Posterior cingulate gyrus (tissue), 11 donors: ENCODE data around the gene RNU4-1.
"Not testable (repeated sequence)": the region's sequence is repeated elsewhere in the genome, so short reads cannot be mapped to it uniquely, and the experiment has no call there.

ENCODE experiments used
- DNase-seq, 10 donors: peaks; one replicate each; pipeline versions ENCODE4 v3.0.0 to v3.0.0-alpha.2; 2020 to 2021; ENCODE audit warnings: mixed read lengths in 3 of 10
- intact Hi-C: fragments of 100-400 bp; cut with DNase I; formaldehyde crosslinking; loops from one replicate; pipeline ENCODE4 v1.15.1; 2023

Gene RNU4-1

GRCh38 chr12:120292661-120293531, at the start of gene RNU4-1:
Gene RNU4-1, minus strand, starts transcription at chr12:120293237.
- DNase-seq = peak; percentile 39 to 94 (median 60)
- intact Hi-C loops = no loop called here

DNA sequence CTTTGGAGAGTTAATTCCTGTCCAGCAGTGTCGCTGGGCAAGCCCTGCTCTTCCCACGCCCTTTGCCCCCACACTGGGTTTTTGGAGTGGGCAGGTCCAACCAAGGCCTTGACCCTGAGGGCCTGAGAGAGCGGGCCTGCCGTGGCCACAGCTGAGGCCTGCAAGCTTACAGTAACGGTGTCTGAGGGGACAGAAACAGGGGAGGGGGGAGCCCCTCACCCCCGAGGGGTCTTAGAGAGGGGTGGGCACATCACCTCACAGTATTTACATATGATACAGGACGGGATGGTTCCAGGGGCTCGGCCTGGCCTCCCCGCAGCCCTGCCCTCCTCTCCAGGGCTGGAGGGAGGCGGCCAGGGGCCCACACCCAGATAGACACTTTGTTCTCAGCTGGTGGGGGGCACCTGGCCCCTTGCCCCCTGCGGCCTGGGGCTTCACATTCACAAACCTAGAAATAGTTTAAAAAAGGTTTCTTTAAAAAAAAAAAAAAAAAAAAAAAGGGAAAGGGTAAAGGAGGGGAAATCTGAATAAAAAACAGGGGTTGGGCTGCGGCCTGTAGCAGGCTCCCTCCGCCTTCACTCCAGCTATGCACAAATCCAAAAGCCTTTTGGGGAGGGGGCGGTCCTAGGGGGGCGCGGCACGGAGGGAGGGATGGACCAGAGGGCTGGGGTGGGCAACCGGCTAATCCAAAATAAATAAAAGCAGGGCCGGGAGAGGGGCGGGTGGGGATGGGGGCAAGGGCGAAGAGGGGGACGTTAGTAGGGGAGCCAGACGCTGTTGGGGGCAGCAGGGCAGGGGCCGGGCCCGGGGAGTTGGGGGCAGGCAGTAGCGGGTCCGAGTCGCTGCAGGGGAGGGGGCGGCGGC, 49.4 kb upstream of the RNU4-1 start:
- intact Hi-C loops = no loop called here
- peak in 3 of 10 donors; percentile 25 to 59 (median 57) for DNase-seq

DNA sequence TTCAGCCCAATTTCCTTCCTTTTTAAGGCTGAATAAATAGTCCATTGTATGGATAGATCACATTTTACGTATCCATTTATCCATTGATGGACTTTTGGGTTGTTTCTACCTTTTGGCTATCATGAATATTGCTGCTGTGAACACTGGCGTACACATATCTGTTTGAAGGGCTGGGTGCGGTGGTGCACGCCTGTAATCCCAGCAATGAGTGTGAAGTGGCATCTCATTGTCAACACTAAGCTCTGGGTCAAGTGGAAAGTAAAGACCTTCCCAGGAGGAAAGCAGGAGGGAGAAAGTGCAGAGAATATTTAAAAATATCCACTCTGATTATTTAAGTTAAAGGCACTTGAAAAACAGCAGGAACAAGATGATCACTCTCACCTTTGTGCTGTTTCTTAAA, 46.2 kb upstream of the RNU4-1 start:
- intact Hi-C loops = no loop called here
- peak in 1 of 10 donors; percentile 12 for DNase-seq

- DNase-seq = peak in 1 of 10 donors; percentile 13
- intact Hi-C loops = no loop called here
Measured at GRCh38 chr12:120337730-120338129, 44.7 kb upstream of the RNU4-1 start.

DNA sequence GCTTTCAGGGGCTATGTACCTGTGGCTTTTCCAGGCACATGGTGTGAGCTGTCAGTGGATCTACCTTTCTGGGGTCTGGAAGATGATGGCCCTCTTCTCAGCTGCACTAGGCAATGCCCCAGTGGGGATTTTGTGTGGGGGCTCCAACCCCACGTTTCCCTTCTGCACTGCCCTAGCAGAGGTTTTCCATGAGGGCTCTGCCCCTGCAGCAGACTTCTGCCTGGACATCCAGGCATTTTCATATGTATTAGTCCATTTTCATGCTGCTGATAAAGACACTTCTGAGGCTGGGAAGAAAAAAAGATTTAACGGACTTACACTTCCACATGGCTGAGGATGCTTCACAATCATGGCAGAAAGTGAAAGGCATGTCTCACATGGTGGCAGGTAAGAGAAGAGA, 43.4 kb upstream of the RNU4-1 start:
- DNase-seq, intact Hi-C loops: not testable (repeated sequence)

- DNase-seq = peak in 7 of 10 donors; percentile 19 to 86 (median 35)
- intact Hi-C loops = not testable (repeated sequence)
Measured at GRCh38 chr12:120335447-120335846, 42.4 kb upstream of the RNU4-1 start.

- peak in 2 of 10 donors; percentile 17 to 57 for DNase-seq
Measured at GRCh38 chr12:120332523-120332922, 39.5 kb upstream of the RNU4-1 start.

DNA sequence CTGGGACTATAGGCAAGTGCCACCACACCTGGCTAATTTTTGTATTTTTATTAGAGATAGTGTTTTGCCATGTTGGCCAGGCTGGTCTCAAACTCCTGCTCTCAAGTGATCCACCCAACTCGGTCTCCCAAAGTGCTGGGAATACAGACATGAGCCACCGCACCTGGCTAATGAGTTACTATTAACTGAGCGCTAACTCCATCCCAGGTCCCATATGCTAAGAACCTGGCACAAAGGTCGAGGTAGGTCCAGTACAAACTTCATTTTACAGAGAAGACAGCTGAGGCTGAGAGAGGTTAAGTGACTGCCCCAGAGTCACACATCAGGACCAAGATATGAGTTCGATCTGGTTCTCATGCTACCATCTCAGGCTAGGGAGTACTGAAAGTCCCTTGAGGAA, 39.0 kb upstream of the RNU4-1 start:
- peak in 2 of 10 donors; percentile 16 to 43 for DNase-seq
- intact Hi-C loops = no loop called here

More at GRCh38 chr12:120332523-120332922, 39.5 kb upstream of the RNU4-1 start:
- intact Hi-C loops = no loop called here

DNA sequence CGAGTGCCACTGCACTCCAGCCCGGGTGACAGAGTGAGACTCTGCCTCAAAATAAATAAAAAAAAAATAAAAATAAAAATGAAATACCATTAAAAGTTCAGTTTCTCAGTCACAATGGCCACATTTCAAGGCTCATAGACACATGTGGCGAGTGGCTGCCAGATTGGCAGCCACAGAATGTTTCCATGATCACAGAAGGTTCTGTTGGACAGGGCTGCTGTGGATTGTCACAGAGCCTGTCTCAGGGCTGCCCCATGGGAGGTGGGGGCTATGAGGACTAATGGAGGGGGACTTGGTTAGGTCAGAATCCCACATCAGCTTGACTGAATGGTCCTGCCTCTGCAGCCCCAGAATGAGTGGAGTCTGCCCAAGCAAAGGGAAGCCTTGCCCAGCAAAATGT, 38.4 kb upstream of the RNU4-1 start:
- intact Hi-C loops = no loop called here
- peak in 3 of 10 donors; percentile 14 to 23 (median 19) for DNase-seq

GRCh38 chr12:120328228-120328627, 35.2 kb upstream of the RNU4-1 start:
- intact Hi-C loops = loop anchor here (10.0 kb wide), 1 partner anchor 107 kb away; the partner anchor contains the start of gene COX6A1
- no peak for DNase-seq

DNA sequence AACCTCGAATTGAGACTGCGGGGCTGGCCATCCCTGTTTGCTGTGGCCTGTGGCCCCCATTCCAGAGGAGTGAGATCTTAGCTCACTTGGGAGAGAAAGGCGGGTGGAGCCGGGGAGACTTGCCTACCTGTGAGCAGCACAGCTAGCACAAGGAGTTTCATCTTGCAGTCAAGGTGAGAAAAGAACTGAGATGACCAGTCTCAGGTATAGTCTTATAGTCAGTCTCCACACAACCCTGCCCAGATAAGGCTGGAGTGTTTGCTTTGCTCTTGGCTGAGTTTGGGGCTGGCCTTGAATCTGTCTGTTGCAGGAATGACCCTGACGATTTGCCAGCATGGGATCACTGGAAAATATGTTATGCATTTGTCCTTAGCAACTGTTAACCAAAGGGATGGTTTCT, 34.6 kb upstream of the RNU4-1 start, which contains the start of gene PLA2G1B:
TSS of gene PLA2G1B (minus strand) at position 187 of the 400 bp plus-strand sequence. CDS start at position 161, 26 bp downstream.
- intact Hi-C loops = loop anchor here (10.0 kb wide), 1 partner anchor 107 kb away; the partner anchor contains the start of gene COX6A1
- peak in 1 of 10 donors; percentile 18 for DNase-seq

DNA sequence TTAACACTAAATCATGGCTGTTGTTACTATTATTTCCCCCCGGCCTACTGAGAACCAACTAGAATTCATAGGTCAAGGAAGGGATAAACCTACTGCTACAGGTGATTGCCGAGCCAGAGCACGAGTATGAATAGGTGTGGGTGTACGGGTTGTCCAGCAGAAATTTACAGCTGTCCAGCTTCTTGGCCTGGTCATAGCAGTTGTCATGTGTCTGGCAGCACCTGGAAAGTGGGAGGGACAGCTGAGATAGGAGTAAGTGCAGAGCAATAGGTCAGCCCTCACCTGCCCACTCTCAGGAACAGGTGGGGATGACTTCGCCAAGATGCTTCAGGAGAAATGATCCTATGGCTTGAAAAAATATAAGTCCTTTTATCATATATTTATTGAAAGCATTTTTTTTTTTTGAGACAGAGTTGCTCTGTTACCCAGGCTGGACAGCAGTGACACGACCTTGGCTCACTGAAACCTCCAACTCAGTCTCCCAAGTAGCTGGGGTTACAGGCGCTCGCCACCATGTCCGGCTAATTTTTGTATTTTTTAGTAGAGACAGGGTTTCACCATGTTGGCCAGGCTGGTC, 31.9 kb upstream of the RNU4-1 start:
- intact Hi-C loops = loop anchor here (10.0 kb wide), 1 partner anchor 110 kb away; the partner anchor contains the start of gene COX6A1
- DNase-seq = peak in 1 of 10 donors; percentile 24

- peak in 1 of 10 donors; percentile 2 for DNase-seq
- intact Hi-C loops = loop anchor here (10.0 kb wide), 1 partner anchor 111 kb away; the partner anchor contains the start of gene COX6A1
Measured at GRCh38 chr12:120323772-120324171, 30.7 kb upstream of the RNU4-1 start.

DNA sequence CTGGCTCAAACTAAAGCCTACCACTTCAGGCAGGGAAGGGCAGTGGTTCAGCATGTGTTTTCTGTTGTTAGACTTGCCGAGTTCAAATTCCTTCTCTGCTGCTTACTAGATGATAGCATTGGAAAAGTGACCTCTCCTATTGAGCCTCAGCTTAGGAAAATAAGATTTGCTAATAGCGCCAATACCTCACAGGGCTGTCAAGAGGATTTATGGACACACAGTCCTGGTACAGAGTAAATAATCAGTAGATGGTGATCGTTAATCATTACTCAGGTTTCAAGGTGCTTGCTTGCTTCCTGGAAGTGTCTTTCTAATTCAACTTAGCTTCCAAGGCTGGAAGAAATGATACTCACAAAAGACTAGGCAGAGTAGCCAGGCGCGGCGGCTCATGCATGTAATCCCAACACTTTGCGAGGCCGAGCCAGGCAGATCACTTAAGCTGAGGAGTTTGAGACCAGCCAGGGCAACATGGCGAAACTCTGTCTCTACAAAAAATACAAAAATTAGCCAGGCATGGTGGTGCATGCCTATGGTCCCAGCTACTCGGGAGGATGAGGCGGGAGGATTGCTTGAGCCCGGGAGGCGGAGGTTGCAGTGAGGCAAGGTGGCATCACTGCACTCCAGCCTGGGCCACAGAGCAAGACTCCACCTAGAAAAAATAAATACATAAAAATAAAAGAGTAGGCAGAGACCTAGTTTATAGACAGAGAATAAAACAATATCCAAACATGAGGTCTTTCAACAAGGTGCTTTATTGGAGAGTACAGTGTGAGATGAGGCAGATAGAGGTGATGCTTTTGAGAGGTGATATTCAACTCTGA, 28.6 kb upstream of the RNU4-1 start:
- no peak for DNase-seq
- intact Hi-C loops = loop anchor here (10.0 kb wide), 1 partner anchor 113 kb away; the partner anchor contains the start of gene COX6A1

GRCh38 chr12:120317224-120318105, 24.4 kb upstream of the RNU4-1 start:
- intact Hi-C loops = no loop called here
- DNase-seq = peak; percentile 99 to 100 (median 100)

DNA sequence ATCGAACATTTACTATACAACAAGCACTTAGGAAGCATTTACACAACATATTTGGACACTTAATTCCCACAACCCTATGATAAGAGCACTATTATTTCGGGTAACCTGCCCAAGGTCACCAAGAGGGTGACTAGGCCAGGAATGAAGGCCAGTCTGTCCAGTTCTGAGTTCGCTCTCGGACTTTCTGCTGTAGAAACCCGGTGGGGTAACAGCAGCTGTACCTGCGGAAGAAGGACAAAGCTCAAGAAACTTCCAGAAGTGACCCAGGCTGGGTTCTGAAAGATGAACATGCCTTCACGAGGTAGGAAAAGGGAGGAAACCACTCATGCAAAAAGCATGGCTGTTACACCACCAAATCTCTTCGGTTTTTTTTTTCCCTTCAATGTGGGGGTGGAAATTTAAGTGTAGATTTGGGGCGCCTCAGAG, 23.8 kb upstream of the RNU4-1 start:
- peak in 1 of 10 donors; percentile 30 for DNase-seq
- intact Hi-C loops = no loop called here

GRCh38 chr12:120314220-120314619, 21.2 kb upstream of the RNU4-1 start:
- DNase-seq = peak in 1 of 10 donors; percentile 13
- intact Hi-C loops = no loop called here
